ENCODE data around the gene COX20.

DNA sequence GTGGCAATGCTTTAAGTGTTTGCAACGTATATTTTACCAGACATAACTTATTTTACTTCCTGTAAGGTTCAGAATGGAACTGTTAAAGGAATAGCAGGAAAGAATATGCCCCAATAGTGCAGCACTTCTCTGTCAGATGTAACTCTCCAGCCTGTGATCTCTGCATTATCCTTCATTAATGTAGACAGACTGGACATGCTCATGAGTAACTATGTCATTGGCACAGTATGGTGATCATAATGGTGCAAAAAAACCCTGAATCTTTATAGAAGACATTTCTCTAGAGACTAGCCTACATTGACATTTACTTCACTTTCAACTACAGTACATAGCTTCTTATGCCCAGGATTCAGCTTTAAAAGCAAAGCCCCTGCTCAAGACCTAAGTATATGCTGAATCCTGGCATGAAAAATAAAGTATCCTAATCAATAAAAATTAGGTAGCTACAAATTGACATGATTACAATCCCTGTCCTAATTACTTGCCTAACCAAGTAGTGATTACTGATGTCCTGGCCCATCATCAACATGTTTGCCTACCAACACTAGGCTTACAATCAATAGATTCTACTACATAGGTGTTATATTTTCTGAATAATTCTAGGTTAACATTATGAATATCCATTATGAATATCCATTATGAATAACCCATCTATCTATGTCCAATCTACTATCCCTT is 13.9 kb downstream of the COX20 start:
- TF ChIP-seq TEAD4 (IDR thresholded peaks at IDR 0.05) (no peak), FOXM1 (IDR thresholded peaks at IDR 0.05; ENCODE audit: borderline replicate concordance, low read depth) (no peak)
- TF ChIP-seq, protein P1, sequence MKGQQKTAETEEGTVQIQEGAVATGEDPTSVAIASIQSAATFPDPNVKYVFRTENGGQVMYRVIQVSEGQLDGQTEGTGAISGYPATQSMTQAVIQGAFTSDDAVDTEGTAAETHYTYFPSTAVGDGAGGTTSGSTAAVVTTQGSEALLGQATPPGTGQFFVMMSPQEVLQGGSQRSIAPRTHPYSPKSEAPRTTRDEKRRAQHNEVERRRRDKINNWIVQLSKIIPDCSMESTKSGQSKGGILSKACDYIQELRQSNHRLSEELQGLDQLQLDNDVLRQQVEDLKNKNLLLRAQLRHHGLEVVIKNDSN (IDR thresholded peaks at IDR 0.05) = no peak
